Right lobe of liver (tissue), 4 donors: Measurements from ENCODE around the gene ANAPC15.

ENCODE experiments used
- POLR2A ChIP-seq: fragments of 450-650 bp; IDR thresholded peaks from one replicate; pipeline ENCODE4 v1.6.1; 2017; ENCODE audit warnings: antibody characterized with exemption, mild to moderate bottlenecking
- TF ChIP-seq, protein P1 (sequence below), 4 donors: fragments of 200-600 bp in 3 of 4; fragments of 450-650 bp in 1 of 4; IDR thresholded peaks; one replicate each; pipeline versions ENCODE4 v1.5.1 to v1.8.0; 2016 to 2022; ENCODE audit warnings: antibody characterized with exemption in 4 of 4, mild to moderate bottlenecking in 2 of 4
- donor health status: DM: no; HTN: no; CAD: no.
- donor health status: DM: no; HTN: no; CAD: no.
- donor health status: DM: no; HTN: yes; CAD: no.

DNA sequence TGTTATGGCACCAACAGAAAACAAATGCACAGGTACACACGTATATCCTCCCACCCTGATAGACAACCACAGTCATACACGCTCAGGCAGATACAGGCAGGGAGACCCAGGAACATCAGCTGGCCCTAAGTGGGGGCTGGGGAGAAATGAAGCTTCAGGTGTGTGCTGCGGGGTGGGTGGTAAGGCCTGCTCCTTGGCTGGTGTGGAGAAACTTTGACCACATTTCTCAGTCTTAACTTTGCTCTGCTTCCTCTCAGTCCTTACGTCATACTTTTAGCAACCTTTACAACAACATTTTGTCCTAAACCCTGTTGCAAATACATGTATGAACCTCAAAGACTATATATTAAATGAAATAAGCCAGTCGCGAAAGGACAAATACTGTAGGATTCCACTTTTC lies 6.7 kb upstream of the ANAPC15 start:
- TF ChIP-seq, protein P1, sequence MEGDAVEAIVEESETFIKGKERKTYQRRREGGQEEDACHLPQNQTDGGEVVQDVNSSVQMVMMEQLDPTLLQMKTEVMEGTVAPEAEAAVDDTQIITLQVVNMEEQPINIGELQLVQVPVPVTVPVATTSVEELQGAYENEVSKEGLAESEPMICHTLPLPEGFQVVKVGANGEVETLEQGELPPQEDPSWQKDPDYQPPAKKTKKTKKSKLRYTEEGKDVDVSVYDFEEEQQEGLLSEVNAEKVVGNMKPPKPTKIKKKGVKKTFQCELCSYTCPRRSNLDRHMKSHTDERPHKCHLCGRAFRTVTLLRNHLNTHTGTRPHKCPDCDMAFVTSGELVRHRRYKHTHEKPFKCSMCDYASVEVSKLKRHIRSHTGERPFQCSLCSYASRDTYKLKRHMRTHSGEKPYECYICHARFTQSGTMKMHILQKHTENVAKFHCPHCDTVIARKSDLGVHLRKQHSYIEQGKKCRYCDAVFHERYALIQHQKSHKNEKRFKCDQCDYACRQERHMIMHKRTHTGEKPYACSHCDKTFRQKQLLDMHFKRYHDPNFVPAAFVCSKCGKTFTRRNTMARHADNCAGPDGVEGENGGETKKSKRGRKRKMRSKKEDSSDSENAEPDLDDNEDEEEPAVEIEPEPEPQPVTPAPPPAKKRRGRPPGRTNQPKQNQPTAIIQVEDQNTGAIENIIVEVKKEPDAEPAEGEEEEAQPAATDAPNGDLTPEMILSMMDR (IDR thresholded peaks at IDR 0.05) = no peak
- TF ChIP-seq POLR2A = no peak
